HL-60/S4 treated with retinoic acid at 250 ng/mL for 4 days and 3 days (cell line): ENCODE measurements around the gene NTHL1.

Experiments used
- in situ Hi-C: fragments of 300-500 bp; cut with MboI; formaldehyde crosslinking; loops from 2 replicates; pipeline ENCODE4 v1.7.0; 2022; ENCODE audit warnings: low sequenced_read_pairs

The NTHL1 gene

DNA sequence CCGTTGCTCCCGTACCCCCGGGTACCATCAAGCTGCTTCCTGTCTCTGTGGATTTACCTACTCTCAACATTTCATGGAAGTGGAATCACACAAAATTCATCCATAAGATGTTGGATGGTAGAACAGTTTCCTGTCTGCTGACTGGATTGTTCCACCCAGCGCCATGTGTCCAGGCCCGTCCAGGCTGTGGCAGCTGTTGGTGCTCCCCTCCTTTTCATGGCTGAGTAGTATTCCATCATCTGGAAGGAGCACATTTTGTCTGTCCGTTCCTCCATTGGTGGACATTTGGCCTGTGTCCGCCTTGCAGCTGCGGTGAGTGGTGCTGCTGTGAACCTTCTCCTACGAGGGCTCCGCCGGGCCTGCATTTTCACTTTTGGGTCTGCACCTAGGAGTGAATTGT is 18.5 kb upstream of the NTHL1 start:
- in situ Hi-C loops = no loop called here

DNA sequence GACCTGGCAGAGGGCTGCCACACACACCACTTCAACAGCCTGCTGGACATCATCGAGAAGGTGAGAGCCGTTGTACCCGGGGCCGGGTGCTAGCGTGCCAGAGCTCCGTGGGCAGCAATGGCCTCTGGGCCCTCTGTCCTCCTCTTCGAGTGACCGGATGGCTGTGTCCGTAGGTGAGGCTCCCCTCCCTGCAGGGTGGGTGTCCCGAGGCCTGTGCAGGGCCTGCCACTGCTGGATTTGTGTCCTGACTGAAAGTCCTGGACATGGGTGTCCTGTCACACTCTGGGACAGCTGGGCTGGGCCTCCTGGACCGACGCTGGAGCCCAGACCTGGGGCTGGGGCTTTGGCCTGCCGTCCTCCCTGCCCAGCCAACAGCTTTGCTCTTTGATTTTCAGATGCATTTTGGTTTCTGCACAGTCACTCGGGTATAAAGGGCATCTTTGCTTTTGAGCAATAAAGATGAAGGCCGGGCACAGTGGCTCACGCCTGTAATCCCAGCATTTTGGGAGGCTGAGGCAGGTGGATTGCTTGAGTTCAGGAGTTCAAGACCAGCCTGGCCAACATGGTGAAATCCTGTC is 16.8 kb upstream of the NTHL1 start:
- in situ Hi-C loops = no loop called here

DNA sequence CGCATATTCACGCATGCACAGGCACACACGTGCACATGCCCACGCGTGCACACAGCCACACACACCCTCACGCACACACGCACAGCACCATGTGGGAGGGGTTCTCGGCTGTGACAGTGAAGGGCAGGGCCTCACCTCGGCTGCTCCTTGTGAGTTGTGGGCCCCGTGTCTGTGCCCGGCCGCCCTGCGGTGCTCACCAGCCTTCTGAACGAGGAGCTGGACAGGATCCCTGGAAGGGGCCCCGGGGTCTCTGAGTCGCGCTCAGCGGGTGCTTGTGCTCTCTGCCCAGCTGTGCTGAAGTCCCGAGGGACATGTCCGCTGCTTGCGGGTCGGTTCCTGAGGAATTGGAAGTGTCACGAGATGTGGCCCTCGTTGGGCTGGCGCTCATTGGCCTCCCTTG is 16.2 kb upstream of the NTHL1 start:
- in situ Hi-C loops = no loop called here

DNA sequence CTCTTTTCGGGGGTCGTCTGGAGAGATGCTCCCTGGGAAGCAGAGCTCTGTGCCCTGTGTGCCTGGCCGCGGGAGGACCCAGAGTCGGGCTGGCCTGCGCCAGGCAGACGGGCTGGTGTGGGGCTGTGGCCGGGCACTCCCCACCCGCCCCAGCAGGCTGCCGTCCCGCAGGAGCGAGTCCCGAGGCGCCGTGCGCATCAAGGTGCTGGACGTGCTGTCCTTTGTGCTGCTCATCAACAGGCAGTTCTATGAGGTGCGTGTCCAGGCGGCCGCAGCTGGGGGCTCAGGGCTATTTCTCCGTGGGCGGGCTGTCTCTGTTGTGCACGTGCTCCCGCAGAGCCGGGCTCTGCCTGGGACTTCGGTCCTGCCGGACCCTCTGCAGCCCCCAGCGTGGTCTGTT is 15.2 kb upstream of the NTHL1 start:
- in situ Hi-C loops = no loop called here

DNA sequence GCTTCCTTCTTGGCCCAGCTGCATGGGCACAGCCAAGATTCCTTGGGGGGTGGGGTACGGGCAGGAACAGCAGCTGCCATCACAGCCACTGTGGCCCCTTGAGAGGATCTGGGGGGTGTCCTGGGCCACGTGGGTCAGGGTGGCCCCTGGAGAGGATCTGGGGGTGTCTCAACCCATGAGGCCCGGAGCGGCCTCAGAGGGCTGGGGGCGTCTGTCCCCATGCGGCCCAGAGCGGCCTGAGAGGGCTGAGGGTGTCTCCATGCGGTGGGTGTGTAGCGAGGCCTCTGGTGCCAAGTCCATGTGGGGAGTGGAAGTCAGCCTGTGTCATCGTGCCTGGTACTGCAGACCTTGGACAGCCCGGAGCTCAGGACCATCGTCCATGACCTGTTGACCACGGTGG is 13.9 kb upstream of the NTHL1 start:
- in situ Hi-C loops = no loop called here

DNA sequence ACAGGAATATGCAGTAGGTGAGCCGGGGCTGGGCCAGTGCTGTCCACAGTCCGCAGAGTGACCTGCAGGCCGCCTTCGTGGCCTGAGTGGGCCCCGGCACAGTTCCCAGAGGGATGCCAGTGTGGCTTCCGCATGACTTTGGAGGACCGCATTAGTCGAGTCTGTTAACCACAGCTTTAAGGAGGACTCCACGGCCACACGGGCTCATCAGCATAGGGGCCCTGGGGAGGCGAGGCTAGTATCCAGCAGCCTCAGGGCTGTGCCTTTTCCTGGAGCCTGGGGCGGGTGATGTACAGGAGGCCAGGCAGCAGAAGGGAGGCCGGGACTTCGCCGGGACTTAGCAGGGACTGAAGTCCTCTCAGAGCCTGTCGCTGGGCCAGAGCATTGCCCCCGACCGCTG is 13.4 kb upstream of the NTHL1 start:
- in situ Hi-C loops = no loop called here

DNA sequence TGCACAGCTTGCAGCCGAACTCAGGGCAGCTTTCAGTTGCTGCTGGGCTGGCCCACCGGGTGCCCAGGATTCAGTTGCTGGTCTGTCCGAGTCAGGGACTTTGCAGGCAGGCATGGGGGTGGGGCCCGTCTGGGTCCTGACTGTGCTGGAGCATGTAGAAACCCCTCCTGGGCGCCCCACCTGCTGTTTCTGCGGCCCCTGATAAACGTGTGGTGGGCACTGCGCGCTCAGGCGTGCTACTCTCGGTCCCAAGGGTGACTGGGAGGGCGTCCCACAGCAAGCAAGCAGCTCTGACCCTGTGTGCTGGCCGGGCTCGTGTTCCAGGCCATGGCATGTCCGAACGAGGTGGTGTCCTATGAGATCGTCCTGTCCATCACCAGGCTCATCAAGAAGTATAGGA is 12.7 kb upstream of the NTHL1 start:
- in situ Hi-C loops = no loop called here

DNA sequence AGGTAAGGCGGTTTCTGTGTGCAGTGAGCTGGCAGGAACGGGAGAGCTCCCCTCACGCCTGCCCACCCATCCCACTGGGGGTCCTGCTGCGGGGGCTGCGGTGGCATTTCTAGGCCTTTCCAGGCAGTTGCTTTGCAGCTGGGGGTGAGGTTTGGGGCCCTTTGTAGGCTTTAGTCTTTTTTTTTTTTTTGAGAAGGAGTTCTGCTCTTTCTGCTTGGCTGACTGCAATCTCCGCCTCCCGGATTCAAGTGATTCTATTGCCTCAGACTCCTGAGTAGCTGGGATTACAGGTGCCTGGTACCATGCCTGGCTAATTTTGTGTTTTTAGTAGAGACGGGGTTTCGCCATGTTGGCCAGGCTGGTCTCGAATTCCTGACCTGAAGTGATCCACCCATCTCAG is 11.2 kb upstream of the NTHL1 start:
- in situ Hi-C loops = no loop called here

DNA sequence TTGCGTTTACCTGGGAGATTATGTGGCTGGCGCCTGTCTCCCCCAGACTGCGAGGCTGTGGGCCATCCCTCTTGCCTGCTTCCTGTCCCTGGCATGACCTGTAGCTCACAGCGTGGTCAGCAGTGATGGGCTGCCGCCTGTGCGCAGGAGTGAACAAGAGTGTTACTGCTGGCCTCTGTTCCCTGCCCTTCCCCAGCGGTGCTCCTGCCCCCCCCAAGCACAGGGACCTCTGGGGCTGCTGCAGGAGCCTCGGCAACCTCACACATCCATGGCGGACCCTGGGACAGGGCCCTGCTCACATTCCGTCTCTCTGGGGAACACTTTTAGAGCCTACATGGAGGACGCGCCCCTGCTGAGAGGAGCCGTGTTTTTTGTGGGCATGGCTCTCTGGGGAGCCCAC is 10.8 kb upstream of the NTHL1 start:
- in situ Hi-C loops = no loop called here

DNA sequence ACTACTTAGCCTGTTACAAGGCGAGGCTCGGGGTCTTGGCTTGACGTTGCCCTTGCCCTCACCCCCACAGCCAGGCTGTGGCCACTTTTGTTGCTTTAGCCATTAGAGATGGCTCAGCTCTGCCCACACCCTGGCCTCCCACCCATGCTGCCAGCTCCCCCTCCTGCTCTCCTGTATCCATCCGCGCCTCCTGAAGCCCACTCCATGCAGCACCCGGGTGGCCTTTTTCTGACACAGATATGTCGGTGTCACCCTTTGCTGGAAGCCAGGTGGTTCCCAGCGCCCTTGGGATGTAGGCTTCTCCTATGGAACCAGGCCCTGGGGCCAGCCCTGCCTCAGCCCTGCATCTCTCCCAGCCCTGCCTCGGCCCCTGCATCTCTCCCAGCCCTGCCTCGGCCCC is 9.8 kb upstream of the NTHL1 start:
- in situ Hi-C loops = no loop called here

DNA sequence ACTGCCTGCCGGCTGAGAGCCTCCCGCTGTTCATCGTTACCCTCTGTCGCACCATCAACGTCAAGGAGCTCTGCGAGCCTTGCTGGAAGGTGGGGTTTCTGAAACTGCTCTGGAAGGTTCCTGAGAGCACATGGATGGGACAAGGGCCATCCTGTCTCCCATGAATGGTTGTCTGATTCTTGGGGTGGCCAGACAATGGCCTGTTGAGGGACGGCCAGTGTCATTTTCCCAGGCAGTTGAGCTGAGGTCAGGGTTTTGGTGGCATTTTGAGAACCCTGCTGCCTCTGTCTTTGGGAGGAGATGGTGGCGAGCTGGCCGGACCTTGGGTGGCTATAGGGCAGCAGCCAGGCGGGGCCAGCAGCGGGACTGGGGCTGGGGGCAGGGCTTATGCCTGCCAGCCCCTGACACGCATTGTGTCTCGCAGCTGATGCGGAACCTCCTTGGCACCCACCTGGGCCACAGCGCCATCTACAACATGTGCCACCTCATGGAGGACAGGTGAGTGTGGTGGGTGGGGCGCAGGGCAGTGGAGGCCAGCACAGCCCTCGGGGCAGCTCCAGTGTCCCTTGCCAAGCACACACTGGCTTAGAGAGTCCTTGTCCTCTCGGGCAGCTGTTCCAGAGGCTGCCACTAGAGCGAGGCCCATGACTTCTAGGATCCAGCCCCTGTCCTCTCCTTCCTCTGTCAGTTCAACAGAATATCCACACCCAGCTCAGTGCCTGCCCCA is 9.2 kb upstream of the NTHL1 start:
- in situ Hi-C loops = no loop called here

DNA sequence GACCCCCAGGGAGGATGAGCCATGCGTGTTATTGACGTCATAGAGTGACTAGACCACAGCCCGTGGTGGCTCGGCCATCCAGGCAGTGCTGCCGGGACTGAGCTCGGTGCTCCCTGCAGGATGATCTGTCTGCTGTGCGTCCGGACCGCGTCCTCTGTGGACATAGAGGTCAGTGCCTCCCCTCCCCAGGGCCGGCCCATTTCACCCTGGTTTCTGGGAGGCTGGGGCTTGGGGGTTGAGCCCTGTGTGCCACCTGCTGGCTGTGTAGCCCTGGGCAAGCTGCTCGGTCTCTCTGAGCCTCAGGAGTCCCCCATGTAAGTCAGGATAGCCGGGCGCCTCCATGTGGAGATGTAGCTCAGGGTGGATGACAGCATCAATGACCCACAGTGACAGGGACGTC is 8.4 kb upstream of the NTHL1 start:
- in situ Hi-C loops = no loop called here

DNA sequence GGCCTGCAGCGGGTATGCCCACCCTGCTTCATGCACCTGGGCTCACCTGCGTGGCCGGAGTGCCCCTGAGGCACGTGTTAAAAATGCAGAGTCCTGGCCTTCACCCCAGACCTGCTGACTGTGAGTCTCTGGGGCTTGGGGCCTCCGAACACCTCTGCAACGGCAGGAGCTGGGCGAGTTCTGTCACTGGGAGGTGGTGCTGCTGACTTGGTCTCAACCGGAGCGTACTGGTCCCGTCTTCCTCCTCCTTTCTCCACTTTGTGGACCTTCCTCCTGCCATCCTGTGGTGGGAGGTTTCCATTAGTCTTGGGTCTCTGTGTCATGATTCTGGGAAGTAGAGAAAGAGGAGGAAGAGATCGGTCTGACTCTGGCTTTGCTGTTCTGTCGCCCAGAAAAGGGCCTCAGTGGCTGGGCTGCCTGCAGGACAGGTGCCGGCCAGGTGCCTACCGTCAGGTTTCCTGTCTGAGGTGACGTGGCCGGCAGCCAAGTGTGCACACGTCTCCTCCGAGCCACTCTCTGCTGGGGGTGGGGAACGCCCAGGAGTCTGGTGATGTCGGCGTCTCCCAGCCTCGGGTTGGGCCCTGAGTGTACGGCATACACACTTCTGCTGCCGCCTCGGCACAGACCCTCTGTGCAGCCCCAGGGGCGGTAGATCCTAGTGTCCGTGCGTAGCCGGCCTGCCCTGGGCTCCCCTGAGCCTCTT is 7.1 kb upstream of the NTHL1 start:
- in situ Hi-C loops = no loop called here

DNA sequence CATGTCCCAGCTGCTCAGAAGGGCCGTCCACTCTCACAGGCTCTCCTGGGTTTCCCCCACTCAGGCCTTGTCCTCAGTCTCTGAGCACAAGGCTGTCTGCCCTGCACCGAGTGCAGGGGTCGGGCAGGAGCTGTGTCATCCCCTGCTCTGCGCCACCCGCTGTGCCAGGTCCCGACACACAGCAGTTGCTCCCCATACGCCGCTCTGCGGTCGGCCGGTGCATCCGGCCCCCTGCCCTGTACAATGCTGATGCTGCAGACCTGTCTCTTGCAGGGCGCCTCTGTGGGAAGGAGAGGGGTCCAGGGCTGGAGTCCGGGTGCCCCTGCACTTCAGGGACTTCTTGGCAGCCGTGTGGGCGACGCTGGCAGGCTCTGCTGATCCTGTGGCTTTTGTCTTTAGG is 6.3 kb upstream of the NTHL1 start:
- in situ Hi-C loops = no loop called here

DNA sequence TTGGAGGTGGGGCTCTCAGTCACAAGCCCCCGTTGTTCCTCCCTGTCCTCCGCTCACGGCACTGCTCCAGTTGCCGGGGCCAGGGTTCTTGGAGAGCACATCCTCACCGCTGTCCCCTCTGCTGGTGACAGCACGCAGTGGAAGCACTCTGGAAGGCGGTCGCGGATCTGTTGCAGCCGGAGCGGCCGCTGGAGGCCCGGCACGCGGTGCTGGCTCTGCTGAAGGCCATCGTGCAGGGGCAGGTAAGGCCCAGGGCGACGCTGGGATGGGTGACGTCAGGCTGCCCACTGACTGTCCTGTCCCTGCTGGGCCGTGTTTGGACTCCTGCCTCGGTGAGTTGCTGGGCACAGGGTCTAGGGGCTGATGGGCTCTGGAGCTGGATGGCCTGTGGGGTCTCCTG is 5.6 kb upstream of the NTHL1 start:
- in situ Hi-C loops = no loop called here

DNA sequence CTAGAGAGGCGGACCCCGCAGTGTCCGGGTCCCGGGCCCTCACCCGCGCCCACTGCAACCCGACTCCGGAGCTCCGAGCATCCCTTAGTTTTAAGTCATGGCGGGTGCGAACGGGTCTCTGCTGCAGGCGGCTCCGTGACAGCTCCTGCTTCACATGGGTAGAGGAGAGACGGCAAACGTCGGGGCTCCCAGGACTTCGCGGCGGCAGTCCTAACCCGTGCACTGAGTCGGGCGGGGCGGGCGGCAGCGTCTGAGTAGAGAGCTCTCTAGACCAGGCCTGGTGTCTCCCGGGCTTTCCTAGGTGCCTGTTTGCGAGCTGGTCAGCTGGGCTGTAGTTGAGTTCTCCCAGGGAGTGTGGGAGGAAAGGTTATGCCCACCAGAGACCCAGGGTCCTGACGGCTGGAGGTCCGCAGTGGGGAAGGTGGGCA is 496 bp upstream of the NTHL1 start:
- in situ Hi-C loops = no loop called here

DNA sequence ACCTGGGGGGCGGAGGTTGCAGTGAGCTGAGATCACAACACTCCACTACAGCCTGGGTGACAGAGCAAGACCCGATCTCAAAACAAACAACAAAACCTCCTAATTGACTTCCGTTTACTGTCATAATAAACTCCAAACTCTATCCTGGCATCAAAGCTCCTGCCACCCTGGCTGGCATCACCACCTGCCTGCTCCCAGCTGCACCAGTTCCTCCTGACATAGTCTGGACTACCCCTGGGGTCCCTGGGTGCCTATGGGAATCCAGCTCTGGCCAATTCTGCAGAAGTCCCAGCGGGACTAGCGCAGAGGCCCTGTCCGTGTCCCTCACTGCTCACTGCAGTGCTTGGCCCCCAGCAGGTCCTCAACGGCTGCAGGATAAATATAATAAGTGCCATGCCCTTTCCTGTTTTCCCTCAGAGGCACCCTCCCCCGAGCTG is 723 bp downstream of the NTHL1 start:
- in situ Hi-C loops = no loop called here

DNA sequence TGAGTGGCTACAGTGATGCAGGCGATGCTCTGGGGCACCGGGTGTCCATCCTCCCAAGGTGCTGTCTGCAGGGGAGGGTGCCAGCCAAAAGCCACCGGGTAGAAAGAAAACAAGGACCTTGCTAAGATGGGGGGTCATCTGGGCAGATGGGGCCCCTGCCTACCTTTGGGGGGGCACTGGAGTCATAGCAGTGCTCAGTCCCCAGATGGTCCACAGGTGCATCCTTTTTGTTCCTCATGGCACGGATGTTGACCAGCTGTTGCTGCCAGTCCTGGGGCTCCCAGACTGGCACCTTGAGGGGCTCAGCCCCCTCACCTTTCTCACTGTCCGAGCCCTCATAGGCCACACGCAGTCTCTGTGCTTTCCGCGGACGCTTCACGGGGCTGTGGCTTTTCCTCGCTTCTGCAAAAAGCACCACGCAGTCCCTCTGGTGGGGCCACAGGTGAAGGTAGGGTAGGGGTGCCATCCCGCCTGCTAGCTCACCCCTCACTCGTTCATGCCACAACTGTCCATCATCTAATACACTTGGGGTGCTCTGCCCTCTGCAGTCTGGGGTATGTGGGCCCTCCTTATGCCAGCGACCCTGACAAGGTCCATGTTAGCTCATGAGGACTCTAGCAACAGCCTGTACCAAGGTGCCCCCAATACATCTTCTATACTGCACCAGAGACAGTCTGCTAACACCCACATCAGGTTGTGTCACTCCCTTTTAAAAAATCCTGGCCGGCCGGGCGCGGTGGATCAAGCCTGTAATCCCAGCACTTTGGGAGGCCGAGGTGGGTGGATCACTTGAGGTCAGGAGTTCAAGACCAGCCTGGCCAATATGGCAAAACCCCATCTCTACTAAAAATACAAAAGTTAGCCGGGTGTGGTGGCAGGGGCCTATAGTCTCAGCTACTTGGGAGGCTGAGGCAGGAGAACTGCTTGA is 1.4 kb downstream of the NTHL1 start:
- in situ Hi-C loops = no loop called here

DNA sequence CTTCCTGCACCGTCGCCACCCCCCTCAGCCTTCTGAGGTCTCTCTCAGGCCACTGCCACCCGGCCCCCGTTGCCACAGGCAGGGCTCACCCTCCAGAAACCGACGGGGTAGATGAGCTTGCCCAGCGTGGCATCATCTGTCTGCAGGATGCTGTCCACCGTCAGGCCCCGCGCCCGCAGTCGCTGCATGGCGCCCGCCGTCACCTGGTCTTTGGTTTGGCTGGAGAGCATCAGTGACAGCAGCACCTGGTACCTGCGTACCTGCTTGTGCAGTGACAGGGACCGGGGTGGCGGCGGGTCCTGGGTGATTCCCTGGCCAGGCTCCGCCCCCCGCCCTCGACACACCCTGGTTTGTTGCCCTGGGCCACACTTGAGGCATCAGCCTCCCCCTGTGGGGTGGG is 3.1 kb downstream of the NTHL1 start:
- in situ Hi-C loops = no loop called here

DNA sequence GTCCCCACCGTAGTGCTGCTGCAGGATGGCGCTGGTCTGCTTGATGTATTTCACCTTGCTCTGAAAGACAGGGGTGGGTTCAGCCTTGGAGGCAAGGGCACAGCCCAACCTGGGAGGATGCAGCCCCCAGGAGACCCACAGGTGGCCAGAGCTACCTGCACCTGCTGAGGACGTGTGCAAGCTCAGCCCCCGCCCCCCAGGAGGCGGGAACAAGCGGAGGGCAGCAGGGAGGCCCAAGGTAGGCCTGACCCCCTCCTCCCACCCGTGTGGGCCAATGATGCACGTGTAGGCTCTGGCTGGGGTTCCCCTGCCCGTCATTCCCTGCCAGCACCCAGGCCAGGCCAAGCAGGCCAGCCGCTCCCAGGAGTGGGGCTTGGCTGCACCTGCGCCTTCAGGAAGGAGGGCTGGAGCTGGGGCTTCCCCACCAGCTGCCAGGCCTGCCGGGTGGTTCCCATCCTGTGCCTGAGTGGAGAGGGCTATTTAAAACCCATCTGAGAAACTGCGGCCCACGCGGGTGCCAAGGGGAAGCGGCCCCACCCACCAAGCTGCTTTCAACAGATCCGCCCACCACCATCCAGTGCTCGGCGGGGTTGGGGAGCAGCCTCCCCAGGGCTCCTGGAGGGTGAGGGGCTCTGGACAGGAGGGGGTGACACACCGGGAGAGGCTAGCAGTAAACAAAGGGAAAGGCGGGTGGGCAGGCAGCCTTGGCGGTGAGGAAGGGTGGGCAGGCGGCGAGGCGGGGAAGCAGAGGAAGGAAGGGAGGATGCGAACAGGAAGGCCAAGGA is 3.8 kb downstream of the NTHL1 start:
- in situ Hi-C loops = no loop called here
